Limb (tissue), 2 donors: ENCODE data around the gene FBXL7.

ENCODE experiments used
- DNase-seq, 2 donors: peaks; one replicate each; pipeline ENCODE4 v3.0.0-alpha.2; 2016; ENCODE audit errors: extremely low spot score in 2 of 2

FBXL7 gene

GRCh38 chr5:15654779-15655178 is 154.8 kb downstream of the FBXL7 start:
- no peak for DNase-seq

GRCh38 chr5:15655683-15656082 is 155.7 kb downstream of the FBXL7 start:
- no peak for DNase-seq

GRCh38 chr5:15664961-15665360 is 165.0 kb downstream of the FBXL7 start:
- DNase-seq = no peak

DNA sequence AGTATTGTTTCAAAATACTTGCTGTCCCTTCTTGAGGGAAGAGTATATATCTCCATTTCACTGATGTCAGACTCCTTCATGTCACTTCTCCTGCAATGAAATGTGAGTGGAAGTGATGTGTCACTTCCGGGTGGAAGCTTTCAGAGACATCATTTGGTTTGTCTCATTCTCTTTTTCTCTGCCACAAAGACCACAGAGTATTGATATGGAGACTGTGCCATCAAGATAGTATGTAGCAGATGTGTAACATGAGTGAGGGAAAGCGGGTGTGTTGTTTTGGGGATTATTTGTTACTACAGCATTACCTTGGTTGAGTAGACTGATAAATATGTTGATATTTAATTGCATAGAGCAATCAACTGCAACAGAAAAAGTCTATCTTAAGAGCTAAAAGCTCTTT is 169.8 kb downstream of the FBXL7 start:
- DNase-seq = no peak

GRCh38 chr5:15674716-15675115 is 174.7 kb downstream of the FBXL7 start:
- DNase-seq = no peak

GRCh38 chr5:15676591-15676990 is 176.6 kb downstream of the FBXL7 start:
- DNase-seq = no peak

DNA sequence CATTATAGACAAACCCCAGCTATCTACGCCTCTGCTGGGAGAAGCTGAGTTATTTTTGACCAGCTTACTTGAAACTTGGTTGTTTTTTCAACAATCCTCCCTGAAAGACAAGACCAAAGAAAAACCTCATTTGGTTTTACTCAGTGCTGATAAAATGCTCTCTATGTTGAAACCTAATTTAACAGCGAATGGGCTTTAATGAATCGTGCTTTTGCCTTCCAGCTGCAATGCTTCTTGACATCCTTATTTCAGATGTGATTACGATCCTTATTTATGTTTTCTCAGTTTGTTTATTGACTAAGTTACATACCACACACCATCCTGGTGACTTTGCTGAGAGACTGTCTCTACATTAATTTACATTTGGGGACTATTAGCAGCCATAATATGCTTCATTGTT is 179.2 kb downstream of the FBXL7 start:
- no peak for DNase-seq

GRCh38 chr5:15680455-15680854 is 180.5 kb downstream of the FBXL7 start:
- DNase-seq = no peak

DNA sequence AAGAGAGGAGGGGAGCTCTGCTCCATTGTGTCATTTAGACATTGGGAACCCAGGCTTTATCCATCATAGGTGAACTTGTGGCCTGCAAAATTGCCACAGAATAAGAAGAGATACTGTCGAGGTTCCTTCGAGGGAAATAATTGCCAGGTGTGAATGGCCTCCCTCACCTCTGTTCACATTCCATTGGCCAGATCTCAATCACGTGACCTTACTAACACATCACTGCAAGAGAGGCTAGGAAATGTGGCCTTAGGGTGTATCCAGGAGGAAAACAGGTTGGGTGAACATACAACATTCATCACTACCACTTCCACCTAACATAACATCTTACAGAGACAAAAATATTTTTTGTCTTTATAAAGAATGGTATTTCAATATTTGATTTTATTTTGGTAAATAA is 182.1 kb downstream of the FBXL7 start:
- no peak for DNase-seq

- no peak for DNase-seq
Observed at GRCh38 chr5:15682566-15682965, 182.6 kb downstream of the FBXL7 start.

- DNase-seq = no peak
Observed at GRCh38 chr5:15683332-15683731, 183.4 kb downstream of the FBXL7 start.

DNA sequence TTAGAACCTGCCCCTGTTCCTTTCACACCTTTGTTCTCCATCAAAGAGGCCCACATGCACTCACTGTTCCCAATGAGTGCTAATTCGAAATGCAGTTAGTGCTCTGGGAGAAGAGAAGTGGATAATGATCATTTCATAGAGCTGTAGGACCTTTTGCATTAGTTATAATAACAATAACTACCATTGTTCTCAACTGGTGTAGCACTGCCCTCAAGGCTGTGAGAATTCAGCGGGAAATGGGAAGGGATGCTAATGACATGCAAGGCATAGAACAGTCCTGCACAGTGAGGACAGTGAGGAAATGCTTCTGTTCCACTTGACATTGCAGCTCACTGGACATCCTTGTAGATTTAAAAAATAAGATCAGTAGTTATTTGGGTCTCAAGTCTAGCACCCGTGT is 187.4 kb downstream of the FBXL7 start:
- no peak for DNase-seq

DNA sequence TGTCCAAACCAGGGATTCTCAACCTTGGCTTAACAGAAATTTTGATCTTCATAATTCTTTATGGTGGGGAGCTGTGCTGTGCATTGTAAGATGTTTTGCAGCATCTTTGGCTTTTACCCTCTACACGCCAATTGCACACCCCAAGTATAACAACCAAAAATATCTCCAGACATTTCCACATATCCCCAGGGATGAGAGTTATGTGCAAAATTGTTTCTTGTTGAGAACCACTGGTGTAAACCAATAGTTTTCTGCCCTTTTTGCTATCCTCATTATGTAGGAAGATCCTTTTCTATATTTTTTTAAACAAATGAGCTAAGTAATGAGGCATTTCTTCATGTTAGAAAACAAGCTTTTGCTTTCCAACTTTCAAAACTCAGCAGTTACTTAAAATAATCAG is 189.9 kb downstream of the FBXL7 start:
- no peak for DNase-seq

- no peak for DNase-seq
Observed at GRCh38 chr5:15690611-15691010, 190.6 kb downstream of the FBXL7 start.

GRCh38 chr5:15691521-15691920 is 191.5 kb downstream of the FBXL7 start:
- no peak for DNase-seq

- DNase-seq = no peak
Observed at GRCh38 chr5:15692706-15693381, 192.9 kb downstream of the FBXL7 start.

GRCh38 chr5:15693382-15693728 is 193.4 kb downstream of the FBXL7 start:
- DNase-seq = no peak

- DNase-seq = no peak
Observed at GRCh38 chr5:15693933-15694332, 194.0 kb downstream of the FBXL7 start.

GRCh38 chr5:15694696-15695214 is 194.8 kb downstream of the FBXL7 start:
- peak in 1 of 2 donors; percentile 86 for DNase-seq

DNA sequence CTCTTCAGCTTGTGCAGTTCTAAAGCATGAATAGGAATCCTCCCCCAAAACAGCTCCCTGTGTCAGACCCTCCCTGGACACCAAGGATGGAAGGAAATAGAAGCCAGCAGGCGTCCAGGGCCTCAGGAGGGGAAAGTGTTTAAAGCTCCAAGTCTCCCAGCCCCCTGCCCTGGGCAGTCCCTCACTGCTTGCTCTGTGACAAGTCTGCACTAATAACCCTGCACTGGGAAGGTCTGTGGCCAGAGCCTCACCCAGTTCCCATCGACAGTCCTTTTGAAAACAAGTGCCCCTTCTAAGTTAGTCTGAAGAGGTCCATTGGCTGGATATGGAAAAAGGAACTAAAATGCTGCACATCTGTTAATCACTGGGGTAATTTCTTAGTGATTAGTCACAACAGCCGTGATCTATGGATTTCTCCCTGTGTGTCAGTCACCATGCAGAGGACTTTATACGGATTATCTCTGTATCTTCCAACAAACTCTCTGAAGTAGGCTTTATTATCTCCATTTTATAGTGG is 195.3 kb downstream of the FBXL7 start:
- DNase-seq = no peak

- no peak for DNase-seq
Observed at GRCh38 chr5:15700373-15700772, 200.4 kb downstream of the FBXL7 start.

DNA sequence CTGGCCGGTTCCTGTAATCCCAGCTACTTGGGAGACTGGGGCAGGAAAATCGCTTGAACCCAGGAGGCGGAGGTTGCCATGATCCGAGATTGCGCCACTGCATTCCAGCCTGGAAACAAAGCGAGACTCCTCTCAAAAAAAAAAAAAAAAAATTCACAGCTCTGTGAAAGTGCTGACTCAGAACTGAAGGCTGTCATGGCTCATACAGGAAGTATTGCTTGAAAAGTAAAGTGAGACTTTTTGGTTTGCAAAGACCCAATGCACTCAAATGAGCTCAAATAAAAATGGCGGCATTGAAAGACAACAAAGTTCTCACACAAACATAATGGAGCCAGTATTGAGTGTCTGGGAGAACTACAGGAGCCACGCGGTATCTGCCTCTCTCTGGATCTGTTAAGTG is 202.1 kb downstream of the FBXL7 start:
- DNase-seq = no peak

DNA sequence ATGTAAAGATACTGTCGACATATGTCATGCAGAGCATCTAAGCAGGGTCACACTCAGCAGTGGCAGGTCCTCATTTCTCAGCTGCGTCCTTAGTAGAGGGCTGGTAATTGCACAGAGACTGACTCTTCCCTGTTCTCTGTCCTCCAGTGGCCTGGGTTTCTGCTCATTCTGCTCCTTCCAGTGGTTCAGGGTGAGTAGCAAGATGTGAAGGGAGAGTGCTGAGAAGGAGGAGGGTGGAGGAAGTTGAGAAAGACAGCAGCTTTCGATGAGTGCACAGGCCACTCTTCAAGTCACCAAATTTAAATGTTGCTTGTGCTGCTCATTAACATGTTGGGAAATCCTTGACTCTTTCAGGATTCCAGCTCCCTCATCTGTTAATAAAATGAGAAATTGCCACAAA is 203.9 kb downstream of the FBXL7 start:
- no peak for DNase-seq
